ENCODE results near the gene PRUNE2.

Gene PRUNE2

DNA sequence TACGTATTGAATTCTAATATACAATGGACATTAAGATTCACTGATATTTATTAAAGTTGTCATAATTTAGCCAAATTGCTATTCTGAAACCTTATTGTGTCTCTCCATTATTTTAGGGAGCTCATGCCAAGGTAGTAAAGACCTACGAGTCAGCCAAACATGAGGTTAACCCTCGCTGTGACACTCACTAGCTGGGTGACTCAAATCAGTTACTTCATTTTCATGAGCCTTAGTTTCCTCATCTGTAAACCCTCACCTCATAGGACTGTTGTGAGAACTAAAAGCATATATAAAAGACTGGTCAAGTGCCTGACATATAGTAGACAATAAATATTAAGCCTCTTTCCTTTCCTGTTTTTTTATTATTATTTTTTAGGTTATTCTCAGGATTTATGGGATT is 185.7 kb downstream of the PRUNE2 start:
- TF ChIP-seq, protein P1, sequence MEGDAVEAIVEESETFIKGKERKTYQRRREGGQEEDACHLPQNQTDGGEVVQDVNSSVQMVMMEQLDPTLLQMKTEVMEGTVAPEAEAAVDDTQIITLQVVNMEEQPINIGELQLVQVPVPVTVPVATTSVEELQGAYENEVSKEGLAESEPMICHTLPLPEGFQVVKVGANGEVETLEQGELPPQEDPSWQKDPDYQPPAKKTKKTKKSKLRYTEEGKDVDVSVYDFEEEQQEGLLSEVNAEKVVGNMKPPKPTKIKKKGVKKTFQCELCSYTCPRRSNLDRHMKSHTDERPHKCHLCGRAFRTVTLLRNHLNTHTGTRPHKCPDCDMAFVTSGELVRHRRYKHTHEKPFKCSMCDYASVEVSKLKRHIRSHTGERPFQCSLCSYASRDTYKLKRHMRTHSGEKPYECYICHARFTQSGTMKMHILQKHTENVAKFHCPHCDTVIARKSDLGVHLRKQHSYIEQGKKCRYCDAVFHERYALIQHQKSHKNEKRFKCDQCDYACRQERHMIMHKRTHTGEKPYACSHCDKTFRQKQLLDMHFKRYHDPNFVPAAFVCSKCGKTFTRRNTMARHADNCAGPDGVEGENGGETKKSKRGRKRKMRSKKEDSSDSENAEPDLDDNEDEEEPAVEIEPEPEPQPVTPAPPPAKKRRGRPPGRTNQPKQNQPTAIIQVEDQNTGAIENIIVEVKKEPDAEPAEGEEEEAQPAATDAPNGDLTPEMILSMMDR (conservative IDR thresholded peaks at IDR 0.05; ENCODE audit: control insufficient read depth, insufficient read depth, low read depth, low read length), result no peak
- no peak for DNase-seq (ENCODE audit: low read depth)
- H3K4me3 ChIP-seq (ENCODE audit: control insufficient read depth, low read depth, low read length), result no peak overlapping the region

DNA sequence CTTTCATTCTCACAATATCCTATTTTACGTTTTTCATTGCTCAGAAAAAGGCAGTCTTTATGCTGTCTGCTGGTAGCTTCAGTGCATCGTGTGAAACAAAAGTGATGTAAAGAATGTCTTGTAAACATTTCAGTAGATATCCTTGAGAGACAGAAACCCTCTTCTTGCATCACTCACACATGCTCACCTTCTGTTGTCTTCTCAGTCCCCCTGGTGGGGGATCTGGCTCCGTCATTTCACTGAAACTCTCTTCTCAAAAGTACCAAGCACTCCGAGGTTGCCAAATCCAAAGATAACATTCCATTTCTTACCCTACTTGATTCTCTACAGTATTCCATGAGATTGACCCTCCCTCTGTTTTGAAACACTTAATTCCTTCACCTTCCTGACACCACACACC is 187.7 kb downstream of the PRUNE2 start:
- H3K4me3 ChIP-seq (ENCODE audit: control insufficient read depth, low read depth, low read length), result no peak overlapping the region
- no peak for DNase-seq (ENCODE audit: low read depth)
- TF ChIP-seq, protein P1 (conservative IDR thresholded peaks at IDR 0.05; ENCODE audit: control insufficient read depth, insufficient read depth, low read depth, low read length), result peak; percentile 8

DNA sequence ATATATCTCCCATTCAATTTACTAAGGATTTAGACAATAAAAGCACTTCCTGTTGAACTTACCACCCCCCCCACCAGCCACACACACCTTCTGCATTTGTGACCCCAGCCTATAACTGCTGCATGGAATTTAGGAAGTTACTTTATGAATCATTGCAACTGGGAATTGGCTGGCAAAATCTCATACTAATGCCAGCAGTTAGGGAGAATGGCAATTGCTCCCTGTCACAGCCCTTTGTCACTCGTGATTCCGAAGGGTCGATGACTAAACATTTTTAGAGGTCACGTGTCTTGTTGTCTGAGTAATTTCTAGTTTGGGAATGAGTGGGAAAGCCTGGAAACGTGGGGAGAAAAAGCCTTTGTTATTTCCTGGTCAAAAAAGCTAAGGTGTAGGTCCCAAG is 188.3 kb downstream of the PRUNE2 start:
- DNase-seq (ENCODE audit: low read depth), result peak; percentile 65
- TF ChIP-seq, protein P1 (conservative IDR thresholded peaks at IDR 0.05; ENCODE audit: control insufficient read depth, insufficient read depth, low read depth, low read length), result no peak
- H3K4me3 ChIP-seq (ENCODE audit: control insufficient read depth, low read depth, low read length), result no peak overlapping the region

DNA sequence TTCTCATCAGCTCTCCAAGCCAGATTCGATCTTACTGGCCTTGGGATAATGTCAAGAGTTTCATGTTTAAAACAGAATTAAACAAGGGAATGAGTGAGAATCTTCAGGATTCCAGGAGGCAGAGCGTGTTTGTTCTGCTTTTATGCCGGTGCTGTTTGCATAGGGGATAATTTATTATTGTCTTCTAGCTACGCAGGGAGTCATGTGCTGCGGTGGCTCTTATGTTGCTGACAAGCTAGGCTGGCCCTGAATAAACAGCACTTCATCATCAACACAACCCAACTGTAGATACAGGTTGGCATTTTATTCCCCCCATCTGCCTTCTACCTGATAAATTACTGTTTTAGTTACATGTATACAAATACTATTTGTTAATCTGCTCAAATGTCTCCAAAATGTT is 188.7 kb downstream of the PRUNE2 start:
- TF ChIP-seq, protein P1 (conservative IDR thresholded peaks at IDR 0.05; ENCODE audit: control insufficient read depth, insufficient read depth, low read depth, low read length), result no peak
- DNase-seq (ENCODE audit: low read depth), result no peak
- no peak overlapping the region for H3K4me3 ChIP-seq (ENCODE audit: control insufficient read depth, low read depth, low read length)

DNA sequence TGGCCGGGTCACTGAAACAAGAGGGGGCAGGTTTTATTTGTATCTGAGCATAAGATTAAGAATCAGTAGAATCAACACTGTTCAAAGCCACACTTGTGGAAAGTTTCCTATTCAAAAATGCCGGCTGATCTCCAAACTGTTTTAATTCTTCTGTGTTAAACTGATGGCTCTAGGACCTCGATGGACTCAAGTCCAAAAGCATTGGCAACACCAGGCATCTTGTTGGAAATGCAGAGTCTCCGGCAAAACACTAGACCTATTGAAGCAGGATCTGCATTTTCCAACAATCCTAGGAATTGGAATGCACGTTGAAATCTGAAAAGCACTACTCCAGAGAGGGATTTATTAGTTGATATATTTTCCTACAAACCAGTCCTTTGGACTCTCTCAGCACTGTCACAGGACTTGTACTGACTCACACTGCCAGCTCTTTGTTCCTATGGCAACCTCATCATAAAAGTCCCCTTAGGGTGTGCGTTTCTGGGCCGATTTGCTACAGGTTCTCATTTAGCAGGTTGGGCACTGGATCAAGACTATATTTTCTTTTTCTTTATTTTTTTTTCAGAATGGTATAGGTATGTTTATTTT is 189.7 kb downstream of the PRUNE2 start:
- TF ChIP-seq, protein P1 (conservative IDR thresholded peaks at IDR 0.05; ENCODE audit: control insufficient read depth, insufficient read depth, low read depth, low read length), result no peak

DNA sequence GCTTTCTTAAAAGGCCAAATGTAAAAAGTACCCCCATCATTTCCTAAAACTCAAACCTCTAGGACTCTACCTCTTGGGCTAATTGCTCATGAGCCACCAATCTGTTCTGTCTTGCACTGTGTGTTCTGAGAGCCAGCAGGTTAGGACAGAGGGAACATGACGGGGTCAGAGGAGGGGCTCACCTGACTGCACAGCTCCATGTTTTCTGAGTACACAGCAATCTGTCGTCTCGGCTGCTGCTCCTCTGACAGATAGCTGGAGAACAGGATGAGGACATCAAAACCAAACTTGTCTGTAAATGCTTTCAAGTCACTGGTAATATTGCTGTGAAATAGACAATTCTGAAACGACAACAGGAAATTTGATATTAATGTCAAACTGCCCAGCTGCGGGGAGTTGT is 192.5 kb downstream of the PRUNE2 start:
- no peak for DNase-seq (ENCODE audit: low read depth)
- no peak overlapping the region for H3K4me3 ChIP-seq (ENCODE audit: control insufficient read depth, low read depth, low read length)
- TF ChIP-seq, protein P1 (conservative IDR thresholded peaks at IDR 0.05; ENCODE audit: control insufficient read depth, insufficient read depth, low read depth, low read length), result no peak

More for the DNA sequence above, 189.7 kb downstream of the PRUNE2 start:
- no peak overlapping the region for H3K4me3 ChIP-seq (ENCODE audit: control insufficient read depth, low read depth, low read length)
- DNase-seq (ENCODE audit: low read depth), result peak; percentile 57

DNA sequence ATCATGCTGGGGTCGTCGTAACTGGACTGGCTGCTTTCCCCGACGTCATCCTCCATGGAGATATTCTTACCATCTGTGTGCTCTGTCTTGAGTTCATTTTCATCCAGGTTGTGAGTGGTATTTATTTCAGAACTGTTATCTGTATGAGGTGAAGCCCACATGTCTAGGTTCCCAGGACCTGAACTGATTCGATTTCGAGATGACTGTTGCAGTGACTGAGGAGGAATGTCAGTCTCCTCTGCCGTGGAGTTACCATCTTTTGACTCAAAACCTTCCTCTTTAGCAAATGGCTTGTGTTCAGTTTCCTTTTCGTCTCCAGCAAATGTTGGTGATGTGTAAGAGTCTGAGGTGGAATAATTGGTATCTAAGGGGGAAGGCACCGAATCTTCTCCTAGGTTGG is 196.9 kb downstream of the PRUNE2 start:
- TF ChIP-seq, protein P1 (conservative IDR thresholded peaks at IDR 0.05; ENCODE audit: control insufficient read depth, insufficient read depth, low read depth, low read length), result no peak
- no peak for DNase-seq (ENCODE audit: low read depth)
- H3K4me3 ChIP-seq (ENCODE audit: control insufficient read depth, low read depth, low read length), result no peak overlapping the region

All from fibroblast of mammary gland (primary cell).